Esophagus muscularis mucosa (tissue), 3 donors: ENCODE results near the gene OPA3.
A peak's percentile ranks its signal among the peaks of the same experiment; 100 is the strongest.

Experiments
- CTCF ChIP-seq, 3 experiments: fragments of 200-600 bp in 2 of 3; fragments of 450-650 bp in 1 of 3; sonication (generic) in 2 of 3; IDR thresholded peaks; one replicate each; pipeline ENCODE4 v1.5.1; 2017 to 2019; ENCODE audit warnings: antibody characterized with exemption in 3 of 3, mild to moderate bottlenecking in 2 of 3, moderate library complexity in 1 of 3
- POLR2A ChIP-seq: fragments of 450-650 bp; IDR thresholded peaks from one replicate; pipeline ENCODE4 v1.6.1; 2017; ENCODE audit warnings: antibody characterized with exemption, moderate library complexity, mild to moderate bottlenecking, low read depth
- POLR2AphosphoS5 ChIP-seq, 2 donors: sonication (generic); formaldehyde crosslinking; IDR thresholded peaks; one replicate each; pipeline ENCODE4 v1.6.1; 2017; ENCODE audit warnings: antibody characterized with exemption in 2 of 2

GRCh38 chr19:45508861-45509691 is 75.5 kb downstream of the OPA3 start:
- TF ChIP-seq CTCF (IDR thresholded peaks at IDR 0.05) (peak in 1 of 3 experiments; percentile 17), POLR2AphosphoS5 (IDR thresholded peaks at IDR 0.05) (peak; percentile 62 to 97), POLR2A (peak; percentile 70)
